Activated CD8-positive, alpha-beta memory T cell treated with anti-CD3 and anti-CD28 coated beads for 4 hours (primary cell): Measurements from ENCODE around the gene MTG2.

Experiments
- DNase-seq, 2 donors: peaks; one replicate each; pipeline ENCODE4 v3.0.0-alpha.2; 2020; ENCODE audit warnings: low read depth in 2 of 2

Gene MTG2

GRCh38 chr20:62220666-62221568 lies 38.1 kb downstream of the MTG2 start:
- DNase-seq = no peak

GRCh38 chr20:62222266-62222850 lies 39.5 kb downstream of the MTG2 start:
- DNase-seq = no peak

DNA sequence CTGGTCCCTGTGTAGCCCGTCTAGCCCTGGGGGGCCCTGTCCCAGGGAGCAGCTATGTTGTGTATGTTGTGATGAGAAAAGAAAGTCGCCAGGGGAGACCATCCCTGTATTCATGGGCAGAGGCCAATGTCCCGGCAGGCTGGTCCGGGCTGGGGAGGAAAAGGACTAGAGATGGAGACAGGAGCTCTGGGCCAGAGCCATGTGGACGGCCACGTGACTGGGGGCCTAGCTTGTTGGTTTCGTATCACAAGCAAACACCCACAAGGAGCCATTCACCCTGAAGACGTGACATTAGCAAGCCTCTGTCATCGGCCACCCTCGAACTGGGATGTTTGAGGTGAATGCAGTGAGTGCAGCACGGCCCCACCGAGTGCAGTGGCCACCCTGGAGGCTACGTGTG lies 40.1 kb downstream of the MTG2 start:
- no peak for DNase-seq

DNA sequence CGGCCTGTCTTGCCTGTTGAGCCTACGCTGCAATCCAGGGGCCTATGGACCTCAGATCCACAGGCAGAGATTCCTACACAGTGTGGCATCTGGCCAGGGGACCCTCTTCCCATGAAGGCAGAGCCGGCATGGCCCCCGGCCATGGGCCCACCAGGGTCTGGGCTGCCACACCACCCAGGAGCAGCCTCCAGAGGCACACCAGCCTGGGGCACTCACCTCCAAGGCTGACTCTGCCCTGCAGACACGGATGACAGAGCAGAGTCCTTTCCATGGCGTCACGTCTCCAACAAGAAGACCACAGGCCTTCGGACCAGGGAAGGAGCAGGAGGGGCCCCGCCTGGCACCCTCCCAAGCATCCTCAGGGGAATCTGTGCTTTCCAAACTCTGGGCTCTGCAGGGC lies 40.7 kb downstream of the MTG2 start:
- no peak for DNase-seq

GRCh38 chr20:62224113-62224855 lies 41.5 kb downstream of the MTG2 start:
- no peak for DNase-seq

DNA sequence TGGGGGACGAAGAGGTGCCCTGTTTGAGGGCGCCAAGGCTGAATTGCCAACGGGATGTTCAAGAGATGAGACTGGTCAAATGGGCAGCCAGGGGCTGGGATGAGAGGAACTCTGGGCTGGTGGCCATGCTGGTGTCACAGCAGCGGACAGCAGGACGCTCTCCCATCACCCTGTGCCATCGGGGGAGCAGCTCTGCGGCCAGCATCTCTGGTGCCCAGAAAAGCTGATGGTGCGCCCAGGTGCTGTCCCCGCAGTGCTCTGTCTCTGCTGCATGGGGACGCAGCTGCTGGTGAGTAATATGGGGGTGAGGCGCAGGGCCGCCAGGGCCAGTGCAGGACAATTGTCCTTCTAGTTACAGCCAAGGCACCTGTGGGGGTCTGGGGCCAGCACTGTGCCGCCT lies 42.2 kb downstream of the MTG2 start:
- no peak for DNase-seq

DNA sequence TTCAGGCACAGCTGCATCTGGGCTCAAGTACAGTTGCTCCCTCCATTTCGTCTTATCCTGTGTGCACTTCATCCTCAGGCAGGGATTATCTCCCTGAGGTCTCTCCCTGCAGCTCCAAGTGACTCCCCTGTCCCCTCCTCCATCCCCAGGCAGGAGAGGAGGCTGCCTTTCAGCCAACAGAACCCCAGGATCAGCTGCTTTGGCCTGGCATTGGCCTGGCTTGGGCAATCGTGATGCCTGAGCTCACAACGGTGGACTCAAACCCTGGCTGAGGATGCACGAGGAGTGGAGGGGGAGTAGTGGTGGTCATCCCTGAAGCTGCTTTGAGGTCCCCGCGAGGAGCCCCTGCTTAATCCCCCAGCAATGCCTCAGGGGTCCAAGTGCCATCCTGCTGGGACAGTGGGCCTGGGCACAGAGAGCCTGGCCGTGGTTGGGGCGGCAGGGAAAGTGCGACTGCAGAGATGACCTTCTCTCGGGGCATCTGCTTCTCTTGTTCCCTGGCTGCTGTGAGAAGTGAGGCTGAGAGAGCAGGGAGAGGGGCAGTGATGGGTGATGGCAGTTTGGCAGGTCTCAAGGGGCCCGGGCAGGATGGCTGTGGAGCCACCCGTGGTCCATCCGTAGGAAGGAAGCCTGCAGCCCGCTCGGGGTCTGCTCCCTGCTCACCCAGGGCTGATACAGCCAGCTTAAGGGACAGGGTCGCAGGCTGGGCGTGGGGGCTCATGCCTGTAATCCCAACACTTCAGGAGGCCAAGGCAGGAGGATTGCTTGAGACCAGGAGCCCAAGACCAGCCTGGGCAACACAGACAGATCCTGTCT lies 43.2 kb downstream of the MTG2 start:
- DNase-seq = no peak

GRCh38 chr20:62226707-62227590 lies 44.1 kb downstream of the MTG2 start:
- DNase-seq = no peak

- DNase-seq = no peak
These were observed 44.8 kb downstream of the MTG2 start for GRCh38 chr20:62227591-62227976.

DNA sequence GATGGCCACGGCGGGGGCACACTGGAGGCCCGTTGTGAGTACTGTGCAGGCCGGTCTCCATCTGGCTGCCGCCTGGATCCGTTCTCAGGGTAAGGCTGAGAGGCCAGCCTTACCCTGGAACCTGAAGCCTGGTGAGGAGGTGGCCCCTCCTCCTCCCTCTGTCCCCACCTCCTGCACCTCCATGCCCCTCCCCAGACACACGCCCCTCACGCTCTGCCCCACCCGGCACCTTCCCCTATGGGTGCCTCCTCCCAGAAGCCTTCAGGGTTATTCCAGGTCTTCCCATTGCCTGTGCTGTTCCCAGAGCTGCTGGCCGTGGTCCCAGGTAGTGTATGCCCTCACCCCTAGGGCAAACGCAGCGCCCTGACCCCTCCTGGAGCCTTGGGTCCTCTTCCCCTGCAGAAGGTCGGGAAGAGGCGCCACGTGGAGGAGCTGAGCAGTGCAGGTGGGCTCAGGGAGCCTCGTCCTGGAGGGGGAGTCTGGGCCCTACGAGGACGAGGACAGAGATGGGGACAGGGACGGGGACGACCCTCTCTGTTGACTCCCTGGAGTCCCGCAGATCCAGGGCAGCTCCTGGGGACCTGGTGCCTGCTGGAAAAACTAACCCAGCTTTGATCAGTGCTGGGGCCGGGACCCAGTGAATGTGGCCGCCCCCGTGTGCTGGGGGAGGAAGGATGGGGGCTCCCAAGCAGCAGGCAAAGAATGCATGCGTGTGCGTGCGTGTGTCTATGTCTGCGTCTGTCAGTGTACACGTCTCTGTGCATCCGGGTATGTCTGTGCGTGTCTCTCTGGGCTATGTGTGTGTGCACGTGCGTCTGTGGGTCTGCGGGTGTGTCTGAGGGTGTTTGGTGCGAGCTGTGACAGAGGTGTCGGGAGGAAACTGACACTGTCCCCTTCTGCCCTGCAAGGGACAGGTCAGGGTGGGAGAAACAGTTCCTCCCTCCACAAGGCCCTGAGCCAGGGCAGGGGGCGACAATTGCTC lies 45.4 kb downstream of the MTG2 start:
- no peak for DNase-seq

- DNase-seq = no peak
These were observed 46.2 kb downstream of the MTG2 start for GRCh38 chr20:62228982-62229545.

- DNase-seq = no peak
These were observed 46.8 kb downstream of the MTG2 start for GRCh38 chr20:62229667-62230066.

DNA sequence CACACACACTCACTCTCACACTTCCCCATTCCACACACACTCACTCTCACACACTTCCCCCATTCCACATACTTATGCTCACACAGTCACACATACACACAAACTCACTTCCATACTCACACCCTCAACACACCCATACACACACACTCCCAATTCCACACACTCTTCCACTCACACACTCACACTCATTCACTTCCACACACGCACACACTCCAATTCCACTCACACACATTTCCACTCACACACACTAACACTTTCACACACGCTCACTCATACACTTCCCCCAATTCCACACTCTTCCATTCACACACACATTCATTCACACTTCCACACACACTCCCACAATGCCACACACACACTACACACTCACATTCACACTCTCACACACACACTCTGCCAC lies 47.4 kb downstream of the MTG2 start:
- DNase-seq = no peak

DNA sequence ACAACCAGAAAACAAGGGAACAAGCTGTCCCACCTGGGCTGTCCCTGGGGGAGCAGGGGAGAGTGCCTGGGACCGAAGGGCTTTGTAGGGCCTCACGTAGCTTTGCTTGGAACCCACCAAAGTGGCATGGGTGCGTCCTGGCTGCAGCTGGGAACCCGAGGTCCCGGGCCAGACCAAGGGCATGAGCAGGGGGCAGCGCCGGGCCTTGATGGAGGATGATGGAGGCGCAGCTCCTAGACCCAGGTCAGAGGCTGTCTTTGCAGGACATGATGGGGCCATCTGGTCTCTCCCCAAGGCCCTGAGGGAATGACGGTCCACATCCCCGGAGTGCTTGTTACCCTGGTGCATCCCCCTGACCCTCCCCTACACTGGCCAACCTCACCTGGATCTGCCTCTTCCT lies 47.9 kb downstream of the MTG2 start:
- no peak for DNase-seq

GRCh38 chr20:62231292-62231691 lies 48.5 kb downstream of the MTG2 start:
- DNase-seq = no peak

- DNase-seq = no peak
These were observed 49.4 kb downstream of the MTG2 start for GRCh38 chr20:62232194-62232593.

DNA sequence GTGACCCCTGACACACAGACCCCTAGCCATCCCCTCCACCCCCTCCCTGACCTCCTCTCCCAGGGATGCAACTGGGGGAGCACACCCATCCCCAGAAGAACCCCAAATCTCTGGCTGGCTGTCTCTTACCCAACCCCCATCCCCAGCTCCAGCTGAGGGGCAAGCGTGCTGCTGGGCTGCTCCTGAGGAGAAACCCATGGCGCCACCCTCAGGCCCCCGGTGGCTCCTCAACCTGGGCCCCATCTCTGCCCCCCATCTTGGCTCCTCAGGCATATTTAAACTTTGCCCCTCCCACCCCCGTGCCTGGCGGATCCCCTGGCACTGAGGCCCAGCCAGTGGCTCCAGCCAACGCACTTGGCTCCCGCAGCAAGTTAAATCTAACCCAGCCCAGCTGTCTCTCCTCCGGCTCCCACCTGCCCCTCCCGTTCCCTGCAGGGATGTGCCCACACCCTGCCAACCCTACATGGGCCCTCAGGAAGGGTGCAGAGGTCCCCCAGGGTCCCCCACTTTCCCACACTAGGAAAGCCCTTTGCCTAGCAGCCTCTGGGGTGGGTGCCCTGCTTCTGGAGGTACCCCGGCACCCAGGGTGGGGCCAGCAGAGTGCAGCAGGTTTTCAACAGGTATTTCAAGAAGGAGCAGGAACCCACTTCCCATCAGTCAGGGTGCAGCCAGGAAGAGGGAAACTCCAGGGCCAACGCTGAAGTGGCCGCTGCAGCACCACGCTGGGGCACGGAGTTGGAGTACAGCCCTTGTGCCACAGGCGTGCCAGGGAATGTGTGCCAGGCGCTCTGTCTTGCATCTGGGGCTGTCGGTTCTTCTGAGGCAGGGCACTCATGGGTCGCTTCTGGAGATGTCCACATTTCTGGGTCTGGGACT lies 50.2 kb downstream of the MTG2 start:
- DNase-seq = no peak

DNA sequence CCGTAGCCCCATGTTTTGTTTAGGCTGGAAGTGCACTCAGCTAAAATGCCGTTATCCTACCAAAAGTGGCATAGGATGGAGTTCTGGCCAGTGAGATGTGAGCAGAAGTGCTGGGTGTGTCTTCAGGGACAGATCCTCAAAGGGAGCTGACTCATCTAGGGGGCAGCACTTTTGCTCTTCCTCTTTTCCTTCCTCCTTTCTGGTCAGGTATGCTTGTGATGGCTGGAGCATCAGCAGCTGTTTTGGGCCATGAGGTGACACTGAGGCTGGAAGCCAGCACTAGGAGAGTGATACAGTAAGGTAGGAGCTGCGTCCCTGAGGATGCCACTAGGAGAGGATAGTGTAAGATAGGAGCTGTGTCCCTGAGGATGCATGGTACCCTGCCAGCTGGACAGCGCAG lies 50.9 kb downstream of the MTG2 start:
- no peak for DNase-seq
